ENCODE measurements around the gene SOD2.

- TF ChIP-seq CTCF (IDR thresholded peaks at IDR 0.05; ENCODE audit: insufficient read depth, low read length, poor library complexity, severe bottlenecking) (no peak), EZH2phosphoT487 (conservative IDR thresholded peaks at IDR 0.05; ENCODE audit: low read length) (no peak)
Measured at GRCh38 chr6:159677506-159678165, 15.4 kb downstream of the SOD2 start.
